K562 (cell line): ENCODE results near the gene ZNF646. TPM values are rescaled to one million over a fixed set of nuclear protein-coding genes. Genes with fewer than 3 reads are reported as not detected.
A peak's percentile ranks its signal among the peaks of the same experiment; 100 is the strongest.

Source experiments
- ATF2 ChIP-seq: sonication (generic); formaldehyde crosslinking; IDR thresholded peaks from 2 replicates; pipeline ENCODE4 v1.8.1; 2022; ENCODE audit warnings: missing genetic modification reagents
- BRCA1 ChIP-seq, 2 experiments: fragments of 450-650 bp in 1 of 2; sonication (generic) in 1 of 2; formaldehyde crosslinking in 1 of 2; IDR thresholded peaks; 2 replicates each; pipeline versions ENCODE4 v1.5.0 to v1.6.1; 2017 to 2020; ENCODE audit warnings: mild to moderate bottlenecking in 1 of 2, missing genetic modification reagents in 1 of 2
- DLX4 ChIP-seq: fragments of 250-450 bp; sonication (Bioruptor Pico); IDR thresholded peaks from 2 replicates; pipeline ENCODE4 v1.6.1; 2021; ENCODE audit warnings: mild to moderate bottlenecking
- EZH2 ChIP-seq: IDR thresholded peaks from 2 replicates; pipeline ENCODE4 v1.6.1; 2012; ENCODE audit warnings: low read depth, mild to moderate bottlenecking, inconsistent platforms, low read length, borderline replicate concordance
- HBP1 ChIP-seq: fragments of 450-650 bp; formaldehyde crosslinking; IDR thresholded peaks from 2 replicates; pipeline ENCODE4 v1.4.0; 2022; ENCODE audit warnings: missing genetic modification characterization
- HIVEP1 ChIP-seq: fragments of 250-450 bp; sonication (Bioruptor Pico); IDR thresholded peaks from 2 replicates; pipeline ENCODE4 v1.4.0; 2020; ENCODE audit warnings: mild to moderate bottlenecking
- NELFE ChIP-seq: IDR thresholded peaks from 2 replicates; pipeline ENCODE4 v1.6.1; 2011; ENCODE audit warnings: mild to moderate bottlenecking; ENCODE audit not compliant: insufficient read depth, insufficient read length
- NR0B1 ChIP-seq: fragments of 450-650 bp; IDR thresholded peaks from one replicate; pipeline ENCODE4 v1.6.1; 2018; ENCODE audit warnings: mild to moderate bottlenecking, moderate library complexity; ENCODE audit not compliant: partially characterized antibody
- NR2C1 ChIP-seq, 2 experiments: fragments of 450-650 bp; IDR thresholded peaks; 2 replicates each; pipeline ENCODE4 v1.6.1; 2017; ENCODE audit warnings: mild to moderate bottlenecking in 2 of 2, antibody characterized with exemption in 1 of 2, inconsistent platforms in 1 of 2, missing compliant biosample characterization in 1 of 2, missing genetic modification characterization in 1 of 2
- PKNOX1 ChIP-seq: fragments of 450-650 bp; IDR thresholded peaks from 2 replicates; pipeline ENCODE4 v1.6.1; 2016
- PURB ChIP-seq: sonication (generic); formaldehyde crosslinking; IDR thresholded peaks from 2 replicates; pipeline ENCODE4 v1.9.0; 2021; ENCODE audit warnings: low read depth, mild to moderate bottlenecking, missing genetic modification reagents
- RB1 ChIP-seq: fragments of 450-650 bp; IDR thresholded peaks from 2 replicates; pipeline ENCODE4 v1.6.1; 2017; ENCODE audit warnings: low read depth, mild to moderate bottlenecking
- RUNX1 ChIP-seq: sonication (generic); IDR thresholded peaks from 2 replicates; pipeline ENCODE4 v1.6.1; 2016; ENCODE audit warnings: antibody characterized with exemption, low read depth
- SREBF1 ChIP-seq: fragments of 150-350 bp; IDR thresholded peaks from 2 replicates; pipeline ENCODE4 v1.6.1; 2014; ENCODE audit warnings: antibody characterized with exemption, low read depth, low read length, borderline replicate concordance
- STAG1 ChIP-seq: sonication (generic); formaldehyde crosslinking; IDR thresholded peaks from 2 replicates; pipeline ENCODE4 v1.5.0; 2020; ENCODE audit warnings: missing genetic modification reagents, borderline replicate concordance
- TAF15 ChIP-seq: fragments of 200-400 bp; formaldehyde crosslinking; IDR thresholded peaks from 2 replicates; pipeline ENCODE4 v1.6.1; 2017; ENCODE audit warnings: mild to moderate bottlenecking, low read depth, low read length, moderate library complexity
- XRCC3 ChIP-seq: fragments of 450-650 bp; IDR thresholded peaks from 2 replicates; pipeline ENCODE4 v1.6.1; 2017; ENCODE audit warnings: mild to moderate bottlenecking, moderate library complexity
- ZKSCAN1 ChIP-seq: fragments of 150-350 bp; IDR thresholded peaks from 2 replicates; pipeline ENCODE4 v1.6.1; 2016; ENCODE audit warnings: low read depth, low read length
- ZNF24 ChIP-seq: fragments of 450-650 bp; IDR thresholded peaks from 2 replicates; pipeline ENCODE4 v1.6.1; 2016
- ZNF277 ChIP-seq: fragments of 250-450 bp; sonication (Bioruptor Pico); IDR thresholded peaks from 2 replicates; pipeline ENCODE4 v1.8.0; 2022; ENCODE audit warnings: inconsistent platforms, mild to moderate bottlenecking, moderate library complexity, borderline replicate concordance
- ZNF507 ChIP-seq: conservative IDR thresholded peaks from 2 replicates; pipeline ENCODE4 v1.6.1; 2017; ENCODE audit warnings: missing genetic modification characterization, missing compliant biosample characterization
- polyA plus RNA-seq, 8 experiments: library from polyadenylated mRNA; depleted of rRNA in 4 of 8; stranded (reverse) in 5 of 8; unstranded in 3 of 8; fragments of >200 nt; fragmentation: Nextera tagmentation in 2 of 8; fragmentation: Illumina TruSeq in 1 of 8; extraction: Ambion mirVana in 2 of 8; extraction: Trizol in 1 of 8; gene quantifications; 2 replicates each; pipeline versions ENCODE4 v1.2.1 to v1.2.3, GENCODE V29; 2011 to 2014; ENCODE audit warnings: inconsistent platforms in 1 of 8, missing spikeins in 1 of 8
- total RNA-seq, 7 experiments: library from RNA; depleted of rRNA in 6 of 7; stranded (reverse); fragments of >200 nt in 6 of 7; fragmentation: Illumina TruSeq in 2 of 7; extraction: Trizol in 2 of 7; gene quantifications; 2 replicates each; pipeline versions ENCODE4 v1.2.1 to v1.2.3, GENCODE V29; 2011 to 2021; ENCODE audit warnings: low replicate concordance in 1 of 7

Gene ZNF646
- total and polyA plus RNA-seq, 9 of the 15 experiments (the other 6 are each of a cell fraction or from before 2014, with no cell fraction given), result 0.08 to 20.6 (median 8.0) TPM

- peak; percentile 60; the same call in 1 of the 2 replicates for TF ChIP-seq RB1
- TF ChIP-seq NR0B1, result no peak
- no peak for TF ChIP-seq XRCC3
- TF ChIP-seq NELFE, result no peak
- no peak for TF ChIP-seq TAF15
- TF ChIP-seq NR2C1 (IDR thresholded peaks at IDR 0.05), result no peak
- TF ChIP-seq NR2C1 (tag; IDR thresholded peaks at IDR 0.05), result no peak
- no peak for TF ChIP-seq ZKSCAN1
- TF ChIP-seq RUNX1, result no peak
- TF ChIP-seq ZNF24, result no peak
- TF ChIP-seq PURB (CRISPR knock-in tag), result no peak
- TF ChIP-seq SREBF1, result no peak
- TF ChIP-seq HBP1 (CRISPR knock-in tag), result no peak
- TF ChIP-seq PKNOX1, result no peak
- TF ChIP-seq STAG1, result no peak
- TF ChIP-seq ZNF507 (tag), result no peak
- TF ChIP-seq BRCA1 (IDR thresholded peaks at IDR 0.05), result no peak
- no peak for TF ChIP-seq BRCA1 (CRISPR knock-in tag; IDR thresholded peaks at IDR 0.05)
- TF ChIP-seq ATF2 (CRISPR knock-in tag), result no peak
- TF ChIP-seq ZNF277 (CRISPR knock-in tag), result no peak
- no peak for TF ChIP-seq DLX4 (CRISPR knock-in tag)
- TF ChIP-seq EZH2, result no peak
- no peak for TF ChIP-seq HIVEP1 (CRISPR knock-in tag)
Measured at GRCh38 chr16:31108035-31108793, 34.0 kb downstream of the ZNF646 start, which contains the start of gene BCKDK (continued).
